Embryonic facial prominence (tissue), 1 donor: ENCODE measurements around the gene UBXN10.

Experiments
- DNase-seq: peaks from one replicate; pipeline ENCODE4 v3.0.0-alpha.2; 2016; ENCODE audit errors: extremely low spot score

The UBXN10 gene

GRCh38 chr1:20151906-20152598, 33.8 kb upstream of the UBXN10 start:
- DNase-seq, result peak; percentile 22

GRCh38 chr1:20152599-20152930, 33.3 kb upstream of the UBXN10 start:
- DNase-seq, result no peak

- no peak for DNase-seq
These were observed 32.9 kb upstream of the UBXN10 start for GRCh38 chr1:20153000-20153418.

GRCh38 chr1:20154301-20154831, 31.5 kb upstream of the UBXN10 start:
- DNase-seq, result no peak

GRCh38 chr1:20158358-20159070, 27.4 kb upstream of the UBXN10 start:
- no peak for DNase-seq

- DNase-seq, result no peak
These were observed 25.9 kb upstream of the UBXN10 start for GRCh38 chr1:20160034-20160433.

GRCh38 chr1:20164694-20165202, 21.1 kb upstream of the UBXN10 start:
- no peak for DNase-seq

- no peak for DNase-seq
These were observed 20.4 kb upstream of the UBXN10 start for GRCh38 chr1:20165522-20165951.

- no peak for DNase-seq
These were observed 19.8 kb upstream of the UBXN10 start for GRCh38 chr1:20166051-20166450.

GRCh38 chr1:20167126-20167525, 18.8 kb upstream of the UBXN10 start:
- DNase-seq, result no peak

GRCh38 chr1:20168564-20169491, 17.1 kb upstream of the UBXN10 start:
- no peak for DNase-seq

- no peak for DNase-seq
These were observed 16.0 kb upstream of the UBXN10 start for GRCh38 chr1:20169932-20170331.

- no peak for DNase-seq
These were observed 13.8 kb upstream of the UBXN10 start for GRCh38 chr1:20172033-20172590.

GRCh38 chr1:20174937-20175666, 10.8 kb upstream of the UBXN10 start:
- no peak for DNase-seq

GRCh38 chr1:20178634-20179370, 7.1 kb upstream of the UBXN10 start:
- no peak for DNase-seq

- no peak for DNase-seq
These were observed 6.3 kb upstream of the UBXN10 start for GRCh38 chr1:20179371-20180128.

GRCh38 chr1:20180129-20180843, 5.6 kb upstream of the UBXN10 start:
- DNase-seq, result no peak

GRCh38 chr1:20180844-20181207, 5.1 kb upstream of the UBXN10 start:
- DNase-seq, result no peak

GRCh38 chr1:20182415-20182814, 3.5 kb upstream of the UBXN10 start:
- DNase-seq, result no peak
